Stomach smooth muscle (tissue), 2 donors: ENCODE results near the gene PLD5.

Experiments used
- H3K27ac ChIP-seq: one replicate; pipeline ENCODE4 v1.7.0; 2013; ENCODE audit warnings: mild to moderate bottlenecking, low read length, inconsistent platforms
- H3K27me3 ChIP-seq, 2 donors: one replicate each; pipeline ENCODE4 v1.7.0; 2013; ENCODE audit warnings: low read length in 2 of 2; ENCODE audit not compliant: insufficient read depth in 2 of 2, control insufficient read depth in 1 of 2
- H3K36me3 ChIP-seq, 2 donors: one replicate each; pipeline ENCODE4 v1.7.0; 2013; ENCODE audit warnings: low read length in 2 of 2; ENCODE audit not compliant: control insufficient read depth in 2 of 2, insufficient read depth in 2 of 2
- H3K4me1 ChIP-seq: one replicate; pipeline ENCODE4 v1.7.0; 2013; ENCODE audit warnings: low read length; ENCODE audit not compliant: control insufficient read depth, insufficient read depth
- H3K4me3 ChIP-seq, 2 donors: one replicate each; pipeline ENCODE4 v1.7.0; 2013; ENCODE audit warnings: low read length in 2 of 2
- H3K9ac ChIP-seq, 2 donors: one replicate each; pipeline ENCODE4 v1.7.0; 2013; ENCODE audit warnings: low read length in 2 of 2, mild to moderate bottlenecking in 1 of 2
- H3K9me3 ChIP-seq, 2 donors: one replicate each; pipeline ENCODE4 v1.7.0; 2013; ENCODE audit warnings: low read length in 2 of 2; ENCODE audit not compliant: control insufficient read depth in 2 of 2
- donor health status: healthy.
- donor health status: Pancreatic carcinoma.

The PLD5 gene

DNA sequence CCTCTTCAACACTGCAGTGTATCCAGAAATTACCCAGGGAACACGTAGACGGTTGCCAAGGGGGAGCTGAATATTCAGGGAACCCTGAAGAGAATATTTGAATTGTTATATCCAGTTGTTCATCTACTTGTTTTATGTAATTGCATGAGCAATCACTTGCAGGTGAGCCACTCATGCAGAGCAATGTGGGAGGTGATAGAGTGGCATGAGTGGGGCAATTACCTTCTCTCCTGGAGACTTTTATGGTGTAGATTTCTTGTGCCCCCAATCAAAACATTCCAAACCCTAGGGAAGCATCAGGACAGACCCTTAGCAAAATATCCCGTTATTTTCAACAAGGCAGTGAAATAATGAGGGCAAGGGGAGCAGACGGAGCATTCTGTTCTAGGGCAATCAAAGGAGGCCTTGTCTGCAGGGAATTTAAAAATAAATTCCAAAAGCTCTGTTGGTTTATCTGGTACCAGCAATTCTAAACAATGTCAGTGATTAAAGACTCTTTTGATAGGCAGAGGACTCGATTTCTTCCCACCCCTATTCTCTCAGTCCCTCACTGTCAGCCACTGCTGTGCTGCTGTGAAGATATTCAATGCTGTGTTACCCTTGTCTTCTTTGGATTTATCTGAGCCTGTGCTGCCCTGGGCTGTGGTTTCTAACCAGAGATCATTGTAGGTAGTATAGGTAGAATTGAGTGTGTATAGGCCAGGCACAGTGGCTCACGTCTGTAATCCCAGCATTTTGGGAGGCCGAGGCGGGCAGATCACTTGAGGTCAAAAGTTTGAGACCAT lies 345.4 kb downstream of the PLD5 start:
- Histone ChIP-seq H3K27me3 (no peaks in the 10 kb centered on the region), H3K4me1 (no peaks in the 10 kb centered on the region), H3K4me3 (no peak overlapping the region), H3K9ac (no peak overlapping the region), H3K36me3 (no peaks in the 10 kb centered on the region), H3K9me3 (no peaks in the 10 kb centered on the region), H3K27ac (no peak overlapping the region)

DNA sequence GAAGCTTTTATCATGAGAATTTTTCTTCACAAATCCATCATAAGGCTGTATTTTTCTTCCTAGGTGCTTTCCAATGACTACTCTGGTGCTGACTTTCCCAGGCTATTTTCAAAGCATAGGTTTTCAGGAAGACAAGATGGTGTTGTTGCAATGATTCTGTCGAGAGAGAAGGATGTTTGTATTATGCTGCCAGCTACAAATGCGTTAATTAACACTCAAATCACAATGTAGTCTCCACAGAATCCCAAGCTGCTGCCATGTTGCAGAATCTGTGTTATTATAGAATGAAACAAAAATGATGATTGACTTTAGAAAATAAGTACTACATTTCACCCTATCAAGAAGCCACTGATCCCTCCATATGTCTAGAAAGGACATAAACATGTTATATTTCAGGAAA lies 346.1 kb downstream of the PLD5 start:
- Histone ChIP-seq H3K4me3 (no peak overlapping the region), H3K27ac (no peak overlapping the region), H3K36me3 (no peaks in the 10 kb centered on the region), H3K9me3 (no peaks in the 10 kb centered on the region), H3K9ac (no peak overlapping the region), H3K4me1 (no peaks in the 10 kb centered on the region), H3K27me3 (no peaks in the 10 kb centered on the region)

DNA sequence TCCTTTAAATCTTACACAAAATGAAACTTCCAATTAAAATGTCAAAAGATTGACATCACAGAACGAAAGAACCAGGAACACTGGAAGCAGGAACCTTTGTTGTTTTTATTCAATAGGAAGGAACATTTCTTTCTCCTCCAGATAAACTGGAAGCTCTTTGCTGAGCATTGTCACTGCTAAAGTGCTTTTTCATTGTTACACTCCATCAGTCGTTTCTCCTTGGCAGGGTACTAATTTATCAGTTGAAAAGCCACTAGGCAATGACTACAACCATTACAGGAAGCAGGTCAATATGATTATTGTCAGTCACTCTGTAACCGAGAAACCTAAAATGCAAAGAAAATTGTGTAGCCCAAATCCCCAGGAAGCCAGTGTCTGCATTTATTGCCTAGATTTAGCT lies 362.4 kb downstream of the PLD5 start:
- Histone ChIP-seq H3K9me3 (peaks cover 0 to 4% of the 10 kb centered on the region in 2 donors), H3K36me3 (no peaks in the 10 kb centered on the region), H3K9ac (no peak overlapping the region), H3K4me3 (no peak overlapping the region), H3K27me3 (no peaks in the 10 kb centered on the region), H3K27ac (no peak overlapping the region), H3K4me1 (no peaks in the 10 kb centered on the region)

DNA sequence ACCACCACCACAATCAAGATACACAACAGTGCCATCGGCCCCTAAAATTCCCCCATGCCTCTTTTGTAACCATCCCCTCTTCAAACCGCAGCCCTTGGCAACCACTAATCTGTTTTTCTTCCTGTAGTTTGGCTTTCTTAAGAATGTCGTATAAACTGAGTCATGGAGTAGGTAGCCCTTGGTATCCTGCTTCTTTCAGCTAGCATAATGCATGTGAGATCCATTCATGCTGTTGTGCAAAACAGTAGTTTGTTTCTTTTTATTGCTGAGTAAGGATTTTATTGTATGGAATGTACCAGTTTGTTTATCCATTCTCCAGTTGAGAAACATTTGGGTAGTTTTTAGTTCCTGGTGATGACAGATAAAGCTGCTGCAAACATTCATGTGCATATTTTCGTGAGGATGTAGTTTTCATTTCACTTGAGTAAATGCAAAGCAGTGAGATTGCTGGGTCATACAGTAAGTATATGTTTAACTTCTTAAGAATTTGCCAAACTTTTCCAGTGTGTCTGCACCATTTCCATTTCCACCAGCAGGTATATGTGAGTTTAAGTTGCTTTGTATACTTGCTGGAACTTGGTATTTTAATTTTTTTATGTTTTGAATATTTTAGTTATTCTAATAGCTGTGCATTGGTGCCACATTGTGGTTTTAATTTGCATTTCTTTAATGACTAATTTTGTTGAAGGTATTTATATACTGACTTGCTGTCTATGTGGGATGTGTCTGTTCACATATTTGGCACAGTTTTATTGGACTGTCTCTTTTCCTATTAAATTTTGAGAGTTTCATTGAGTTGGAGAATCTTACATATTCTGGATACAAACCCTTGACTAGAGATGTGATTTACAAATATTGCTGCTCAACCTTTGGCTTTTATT lies 377.2 kb downstream of the PLD5 start:
- Histone ChIP-seq H3K4me1 (no peaks in the 10 kb centered on the region), H3K27ac (no peak overlapping the region), H3K9me3 (peaks cover 0 to 4% of the 10 kb centered on the region in 2 donors), H3K36me3 (no peaks in the 10 kb centered on the region), H3K4me3 (no peak overlapping the region), H3K27me3 (no peaks in the 10 kb centered on the region), H3K9ac (no peak overlapping the region)

DNA sequence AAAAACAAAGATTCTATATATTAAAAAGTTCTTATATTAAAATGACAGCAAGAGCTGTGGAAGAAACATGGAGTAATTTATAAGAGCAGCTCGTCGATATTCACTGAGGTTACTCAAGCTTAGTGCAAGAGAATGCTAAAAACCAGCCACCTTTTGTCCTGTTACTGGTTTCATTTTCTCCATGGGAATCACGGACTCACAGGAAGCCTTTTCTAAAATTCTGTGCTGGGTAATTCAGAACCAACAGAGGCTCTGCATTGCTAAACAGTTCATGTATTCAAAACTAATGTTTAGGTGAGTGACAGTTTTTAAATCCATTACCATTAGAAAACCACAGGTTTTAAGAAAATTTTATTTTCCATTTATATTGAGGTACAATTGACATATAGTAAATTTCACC lies 377.8 kb downstream of the PLD5 start:
- Histone ChIP-seq H3K27ac (no peak overlapping the region), H3K9ac (no peak overlapping the region), H3K4me1 (no peaks in the 10 kb centered on the region)

DNA sequence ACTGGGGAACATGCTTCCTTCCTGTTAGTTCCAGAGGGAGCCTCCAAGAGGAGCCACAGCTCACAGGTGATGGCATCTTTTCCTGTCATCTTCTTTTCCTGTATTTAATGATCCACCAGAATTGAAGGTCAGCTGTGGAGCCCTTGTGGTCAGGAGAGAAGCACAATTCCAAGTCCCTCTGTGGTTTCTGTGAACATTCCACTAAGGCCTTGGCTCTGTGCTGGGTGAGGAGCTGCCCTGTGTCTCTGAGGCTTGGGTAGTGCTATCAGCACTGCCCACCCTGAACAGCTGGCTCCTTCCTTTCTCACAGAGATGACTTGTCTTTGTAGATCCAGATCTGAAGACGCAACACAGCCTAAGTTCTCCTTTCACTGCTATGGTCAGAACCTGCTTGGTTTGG lies 383.7 kb downstream of the PLD5 start:
- no peak overlapping the region for H3K27ac ChIP-seq
- no peaks in the 10 kb centered on the region for H3K9me3 ChIP-seq
- no peaks in the 10 kb centered on the region for H3K4me1 ChIP-seq
- no peaks in the 10 kb centered on the region for H3K36me3 ChIP-seq
- no peaks in the 10 kb centered on the region for H3K27me3 ChIP-seq
- H3K4me3 ChIP-seq = no peak overlapping the region
- no peak overlapping the region for H3K9ac ChIP-seq

More for the DNA sequence above, 377.8 kb downstream of the PLD5 start:
- H3K4me3 ChIP-seq = no peak overlapping the region
- no peaks in the 10 kb centered on the region for H3K36me3 ChIP-seq
- H3K27me3 ChIP-seq = no peaks in the 10 kb centered on the region
- H3K9me3 ChIP-seq = peaks cover 0 to 4% of the 10 kb centered on the region in 2 donors

DNA sequence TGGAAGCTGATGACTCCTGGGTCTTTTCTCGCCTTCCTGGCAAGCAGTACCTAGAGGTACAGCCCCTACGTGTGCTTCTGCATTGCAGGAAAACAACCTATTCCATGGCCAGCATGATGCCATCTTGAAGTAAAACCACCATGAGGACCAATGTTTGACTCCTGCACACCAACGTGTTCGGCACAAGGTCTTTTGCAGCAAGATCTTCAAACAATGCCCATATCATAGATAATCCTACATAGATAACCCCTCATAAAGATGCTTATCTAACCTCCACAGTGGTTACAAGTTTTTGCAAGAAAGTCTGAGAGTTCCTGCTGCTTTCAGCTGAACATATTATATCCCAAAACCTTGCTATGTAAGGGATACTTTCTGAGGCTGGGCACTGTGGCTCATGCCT lies 384.5 kb downstream of the PLD5 start:
- H3K36me3 ChIP-seq = no peaks in the 10 kb centered on the region

DNA sequence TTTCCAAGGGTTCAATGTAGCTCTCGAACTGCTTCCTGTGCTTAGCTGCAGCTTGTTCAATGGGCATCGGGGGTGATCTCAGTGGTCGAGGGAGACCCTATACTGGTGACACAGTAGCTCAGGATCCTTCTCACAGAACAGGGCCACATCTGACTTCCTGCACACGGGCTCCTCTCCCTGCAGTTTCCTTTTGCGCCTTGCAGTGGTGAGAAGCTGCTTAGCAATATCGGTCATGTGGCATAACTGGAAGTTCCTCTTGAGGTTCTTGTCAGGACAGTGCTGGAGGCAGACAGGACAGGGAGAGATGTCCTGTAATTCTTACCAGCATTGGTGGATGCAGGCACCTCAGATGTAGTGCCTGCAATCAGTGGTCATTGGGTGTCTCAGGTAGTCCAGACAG lies 385.1 kb downstream of the PLD5 start:
- H3K36me3 ChIP-seq = no peaks in the 10 kb centered on the region
- H3K4me1 ChIP-seq = no peaks in the 10 kb centered on the region
- no peaks in the 10 kb centered on the region for H3K9me3 ChIP-seq
- H3K4me3 ChIP-seq = no peak overlapping the region
- no peak overlapping the region for H3K9ac ChIP-seq
- no peaks in the 10 kb centered on the region for H3K27me3 ChIP-seq
- no peak overlapping the region for H3K27ac ChIP-seq

More for the DNA sequence above, 384.5 kb downstream of the PLD5 start:
- no peaks in the 10 kb centered on the region for H3K4me1 ChIP-seq
- H3K27ac ChIP-seq = no peak overlapping the region
- H3K9me3 ChIP-seq = no peaks in the 10 kb centered on the region
- no peak overlapping the region for H3K9ac ChIP-seq
- H3K4me3 ChIP-seq = no peak overlapping the region
- no peaks in the 10 kb centered on the region for H3K27me3 ChIP-seq

DNA sequence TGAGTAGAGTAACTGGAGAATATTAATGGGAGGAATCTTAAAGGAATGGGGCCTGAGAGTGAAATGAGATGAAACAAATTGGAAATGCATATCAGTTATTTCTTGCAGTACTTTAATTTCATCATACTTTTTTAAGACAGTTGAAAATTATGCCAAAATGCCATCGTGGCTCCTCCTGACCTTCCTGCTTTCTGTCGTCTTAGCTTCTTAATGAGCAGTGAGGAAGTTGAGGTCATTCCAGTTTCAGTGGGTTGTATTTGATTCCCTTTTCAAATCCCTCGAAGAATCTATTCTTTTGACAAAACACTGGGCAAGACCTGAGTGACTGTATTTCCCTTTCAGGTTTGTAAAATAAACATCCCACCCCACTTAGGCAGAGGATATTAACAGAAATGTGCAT lies 390.7 kb downstream of the PLD5 start:
- no peak overlapping the region for H3K27ac ChIP-seq

DNA sequence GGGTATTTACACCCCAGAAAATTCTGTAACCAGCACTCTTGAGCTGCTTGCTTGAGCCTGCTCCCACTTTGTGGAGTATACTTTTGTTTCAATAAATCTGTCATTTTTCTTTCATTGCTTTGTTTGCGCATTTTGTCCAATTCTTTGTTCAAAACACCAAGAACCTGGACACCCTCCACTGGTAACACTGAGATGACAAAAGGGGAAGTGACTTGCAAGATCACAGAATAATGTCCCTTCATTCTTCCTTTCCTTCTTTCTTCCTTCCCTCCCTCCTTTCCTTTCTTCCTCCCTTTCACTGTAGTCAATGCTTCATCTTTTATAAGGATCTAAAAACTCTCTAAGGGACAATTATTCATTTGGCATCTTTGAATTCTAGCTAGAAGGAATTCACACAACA lies 391.1 kb downstream of the PLD5 start:
- no peak overlapping the region for H3K9ac ChIP-seq
- H3K4me1 ChIP-seq = no peaks in the 10 kb centered on the region
- H3K4me3 ChIP-seq = no peak overlapping the region
- no peaks in the 10 kb centered on the region for H3K9me3 ChIP-seq
- H3K36me3 ChIP-seq = no peaks in the 10 kb centered on the region
- no peak overlapping the region for H3K27ac ChIP-seq
- no peaks in the 10 kb centered on the region for H3K27me3 ChIP-seq

More for the DNA sequence above, 390.7 kb downstream of the PLD5 start:
- H3K4me3 ChIP-seq = no peak overlapping the region
- no peaks in the 10 kb centered on the region for H3K36me3 ChIP-seq
- H3K27me3 ChIP-seq = no peaks in the 10 kb centered on the region
- H3K9ac ChIP-seq = no peak overlapping the region
- H3K9me3 ChIP-seq = no peaks in the 10 kb centered on the region
- H3K4me1 ChIP-seq = no peaks in the 10 kb centered on the region
